CD14-positive monocyte (primary cell): ENCODE measurements around the gene OBSCN. TPM values are rescaled to one million over a fixed set of nuclear protein-coding genes. Genes with fewer than 3 reads are reported as not detected.

Experiments
- DNase-seq, 3 donors: peaks; one replicate each; pipeline ENCODE4 v3.0.0-alpha.2; 2011 to 2022
- H2AFZ ChIP-seq: 2 replicates; pipeline ENCODE4 v1.6.0; 2012; ENCODE audit warnings: mild to moderate bottlenecking, low read depth, low read length, inconsistent platforms; ENCODE audit not compliant: insufficient read depth, poor library complexity, severe bottlenecking
- H3K27ac ChIP-seq, 2 donors: 1 replicate in 1 of 2; 2 replicates in 1 of 2; pipeline ENCODE4 v1.5.1; 2012 to 2013; ENCODE audit warnings: low read length in 2 of 2, control low read depth in 1 of 2, inconsistent platforms in 1 of 2, low read depth in 1 of 2, mild to moderate bottlenecking in 1 of 2
- H3K27me3 ChIP-seq, 2 donors: one replicate each; pipeline versions ENCODE4 v1.6.0 to v1.6.1; 2011 to 2013; ENCODE audit warnings: low read length in 2 of 2; ENCODE audit not compliant: control insufficient read depth in 2 of 2, insufficient read depth in 2 of 2
- H3K36me3 ChIP-seq, 2 donors: replicated peaks in 1 of 2; 1 replicate in 1 of 2; 2 replicates in 1 of 2; pipeline versions ENCODE4 v1.5.1 to v1.6.1; 2012 to 2013; ENCODE audit warnings: low read length in 2 of 2, control low read depth in 1 of 2, inconsistent platforms in 1 of 2, mild to moderate bottlenecking in 1 of 2; ENCODE audit not compliant: insufficient read depth in 2 of 2, control insufficient read depth in 1 of 2
- H3K4me1 ChIP-seq, 2 donors: 1 replicate in 1 of 2; 2 replicates in 1 of 2; pipeline versions ENCODE4 v1.5.1 to v1.6.1; 2012 to 2013; ENCODE audit warnings: low read length in 2 of 2, control low read depth in 1 of 2, inconsistent platforms in 1 of 2, mild to moderate bottlenecking in 1 of 2, moderate library complexity in 1 of 2; ENCODE audit not compliant: insufficient read depth in 2 of 2, control insufficient read depth in 1 of 2
- H3K4me2 ChIP-seq: replicated peaks from 2 replicates; pipeline ENCODE3; 2012; ENCODE audit warnings: low read length, moderate library complexity, mild to moderate bottlenecking; ENCODE audit not compliant: poor library complexity, severe bottlenecking; ENCODE audit errors: extremely low read depth
- H3K4me3 ChIP-seq, 3 experiments: fragments of 200-600 bp in 1 of 3; sonication (generic) in 1 of 3; replicated peaks in 1 of 3; 1 replicate in 2 of 3; 2 replicates in 1 of 3; pipeline ENCODE4 v1.5.1; 2011 to 2013; ENCODE audit warnings: low read length in 3 of 3, mild to moderate bottlenecking in 3 of 3, control low read depth in 2 of 3, low read depth in 2 of 3, inconsistent platforms in 1 of 3, moderate library complexity in 1 of 3
- H3K79me2 ChIP-seq: 2 replicates; pipeline ENCODE4 v1.6.0; 2012; ENCODE audit warnings: mild to moderate bottlenecking, control low read depth, inconsistent platforms, low read length, moderate library complexity; ENCODE audit not compliant: insufficient read depth
- H3K9ac ChIP-seq: 2 replicates; pipeline ENCODE4 v1.6.0; 2017; ENCODE audit warnings: low read length, mild to moderate bottlenecking; ENCODE audit not compliant: insufficient read depth, poor library complexity, severe bottlenecking
- H3K9me3 ChIP-seq, 2 donors: replicated peaks in 1 of 2; 1 replicate in 1 of 2; 2 replicates in 1 of 2; pipeline versions ENCODE4 v1.5.1 to v1.6.1; 2012 to 2013; ENCODE audit warnings: low read length in 2 of 2, control low read depth in 1 of 2; ENCODE audit not compliant: control insufficient read depth in 1 of 2, insufficient read depth in 1 of 2
- H4K20me1 ChIP-seq: 2 replicates; pipeline ENCODE4 v1.6.0; 2012; ENCODE audit warnings: mild to moderate bottlenecking, low read length, control low read depth, moderate library complexity; ENCODE audit not compliant: insufficient read depth
- H3K27ac Mint-ChIP-seq, 7 donors: one replicate each; pipeline ENCODE4 v1.8.0; 2020; ENCODE audit warnings: mild to moderate bottlenecking in 7 of 7, mixed read lengths in 7 of 7, moderate library complexity in 6 of 7, inconsistent platforms in 2 of 7
- H3K27me3 Mint-ChIP-seq, 3 donors: one replicate each; pipeline ENCODE4 v1.8.0; 2021 to 2022; ENCODE audit warnings: low read depth in 3 of 3, mild to moderate bottlenecking in 3 of 3, mixed read lengths in 3 of 3, moderate library complexity in 3 of 3, inconsistent platforms in 1 of 3
- H3K36me3 Mint-ChIP-seq, 2 donors: one replicate each; pipeline ENCODE4 v1.8.0; 2020; ENCODE audit warnings: mixed read lengths in 2 of 2, inconsistent platforms in 1 of 2, mild to moderate bottlenecking in 1 of 2
- H3K4me1 Mint-ChIP-seq: one replicate; pipeline ENCODE4 v1.8.0; 2020; ENCODE audit warnings: mild to moderate bottlenecking, mixed read lengths
- H3K4me3 Mint-ChIP-seq, 2 donors: one replicate each; pipeline ENCODE4 v1.8.0; 2020; ENCODE audit warnings: mild to moderate bottlenecking in 2 of 2, mixed read lengths in 2 of 2, moderate library complexity in 1 of 2
- H3K9me3 Mint-ChIP-seq, 7 donors: one replicate each; pipeline ENCODE4 v1.8.0; 2020 to 2022; ENCODE audit warnings: mixed read lengths in 7 of 7, mild to moderate bottlenecking in 6 of 7, moderate library complexity in 6 of 7, inconsistent platforms in 2 of 7
- WGBS: methylation state at CpG from one replicate; pipeline ENCODE4 v1.1.5; 2013; ENCODE audit warnings: missing lambda C conversion rate; ENCODE audit not compliant: insufficient coverage; 5-methylcytosine and 5-hydroxymethylcytosine counted together
- intact Hi-C, 2 donors: fragments of 100-400 bp; cut with micrococcal nuclease; formaldehyde crosslinking; loops; one replicate each; pipeline versions ENCODE4 v1.15.0 to v1.15.1; 2023
- polyA plus RNA-seq, 3 donors: library from polyadenylated mRNA; depleted of rRNA in 1 of 3; unstranded in 2 of 3; stranded (reverse) in 1 of 3; fragments of 300-500 nt in 2 of 3; fragments of >200 nt in 1 of 3; fragmentation: Illumina TruSeq in 2 of 3; gene quantifications; 1 replicate in 2 of 3; 2 replicates in 1 of 3; pipeline ENCODE4 v1.2.3, GENCODE V29; 2012 to 2021
- TF ChIP-seq, protein P1 (sequence below): fragments of 200-600 bp; IDR thresholded peaks from one replicate; pipeline ENCODE4 v1.8.0; 2022; ENCODE audit warnings: antibody characterized with exemption, mild to moderate bottlenecking

The OBSCN gene
- polyA plus RNA-seq, 3 donors, result 0.57 to 1.5 (median 0.76) TPM

DNA sequence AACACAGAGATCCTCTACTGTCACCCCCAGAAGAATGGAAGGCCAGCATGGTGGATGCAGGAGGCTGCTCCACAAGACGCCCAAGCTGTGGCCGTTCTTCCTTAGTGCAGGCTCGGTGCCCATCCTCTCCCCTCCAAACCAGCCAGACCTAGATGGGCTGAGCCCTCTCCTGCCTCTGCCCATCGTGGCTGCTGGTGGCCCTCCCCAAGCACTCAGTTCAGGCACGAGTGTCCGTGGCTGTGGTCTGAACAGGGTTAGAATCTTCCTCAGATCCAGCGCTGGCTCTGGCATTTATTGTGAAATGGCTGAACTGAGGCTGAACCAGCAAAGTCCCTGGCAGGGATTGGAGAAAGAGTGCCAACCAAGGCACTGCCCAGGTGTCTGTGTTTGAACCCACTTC, 139.3 kb downstream of the OBSCN start:
- H2AFZ ChIP-seq, result no peak overlapping the region
- no peaks in the 10 kb centered on the region for H3K36me3 Mint-ChIP-seq
- peaks cover 0 to 2% (median 0%) of the 10 kb centered on the region in 7 donors for H3K9me3 Mint-ChIP-seq
- intact Hi-C loops, result no loop called here
- H3K4me3 ChIP-seq, result no peak overlapping the region
- no peaks in the 10 kb centered on the region for H4K20me1 ChIP-seq
- no peak overlapping the region for H3K4me2 ChIP-seq
- H3K4me1 ChIP-seq, result no peaks in the 10 kb centered on the region
- 93% methylated on average over 7 of the region's 7 CpGs for WGBS
- no peaks in the 10 kb centered on the region for H3K27me3 ChIP-seq
- no peaks in the 10 kb centered on the region for H3K36me3 ChIP-seq
- peaks cover 0 to 7% of the 10 kb centered on the region in 2 donors for H3K9me3 ChIP-seq
- H3K27ac Mint-ChIP-seq, result no peak overlapping the region
- no peak overlapping the region for H3K27ac ChIP-seq
- no peaks in the 10 kb centered on the region for H3K79me2 ChIP-seq
- H3K9ac ChIP-seq, result no peak overlapping the region
- no peaks in the 10 kb centered on the region for H3K4me1 Mint-ChIP-seq
- no peak for DNase-seq
- no peak overlapping the region for H3K4me3 Mint-ChIP-seq
- TF ChIP-seq, protein P1, sequence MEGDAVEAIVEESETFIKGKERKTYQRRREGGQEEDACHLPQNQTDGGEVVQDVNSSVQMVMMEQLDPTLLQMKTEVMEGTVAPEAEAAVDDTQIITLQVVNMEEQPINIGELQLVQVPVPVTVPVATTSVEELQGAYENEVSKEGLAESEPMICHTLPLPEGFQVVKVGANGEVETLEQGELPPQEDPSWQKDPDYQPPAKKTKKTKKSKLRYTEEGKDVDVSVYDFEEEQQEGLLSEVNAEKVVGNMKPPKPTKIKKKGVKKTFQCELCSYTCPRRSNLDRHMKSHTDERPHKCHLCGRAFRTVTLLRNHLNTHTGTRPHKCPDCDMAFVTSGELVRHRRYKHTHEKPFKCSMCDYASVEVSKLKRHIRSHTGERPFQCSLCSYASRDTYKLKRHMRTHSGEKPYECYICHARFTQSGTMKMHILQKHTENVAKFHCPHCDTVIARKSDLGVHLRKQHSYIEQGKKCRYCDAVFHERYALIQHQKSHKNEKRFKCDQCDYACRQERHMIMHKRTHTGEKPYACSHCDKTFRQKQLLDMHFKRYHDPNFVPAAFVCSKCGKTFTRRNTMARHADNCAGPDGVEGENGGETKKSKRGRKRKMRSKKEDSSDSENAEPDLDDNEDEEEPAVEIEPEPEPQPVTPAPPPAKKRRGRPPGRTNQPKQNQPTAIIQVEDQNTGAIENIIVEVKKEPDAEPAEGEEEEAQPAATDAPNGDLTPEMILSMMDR, result no peak
- peaks cover 0 to 2% (median 0%) of the 10 kb centered on the region in 3 donors for H3K27me3 Mint-ChIP-seq

DNA sequence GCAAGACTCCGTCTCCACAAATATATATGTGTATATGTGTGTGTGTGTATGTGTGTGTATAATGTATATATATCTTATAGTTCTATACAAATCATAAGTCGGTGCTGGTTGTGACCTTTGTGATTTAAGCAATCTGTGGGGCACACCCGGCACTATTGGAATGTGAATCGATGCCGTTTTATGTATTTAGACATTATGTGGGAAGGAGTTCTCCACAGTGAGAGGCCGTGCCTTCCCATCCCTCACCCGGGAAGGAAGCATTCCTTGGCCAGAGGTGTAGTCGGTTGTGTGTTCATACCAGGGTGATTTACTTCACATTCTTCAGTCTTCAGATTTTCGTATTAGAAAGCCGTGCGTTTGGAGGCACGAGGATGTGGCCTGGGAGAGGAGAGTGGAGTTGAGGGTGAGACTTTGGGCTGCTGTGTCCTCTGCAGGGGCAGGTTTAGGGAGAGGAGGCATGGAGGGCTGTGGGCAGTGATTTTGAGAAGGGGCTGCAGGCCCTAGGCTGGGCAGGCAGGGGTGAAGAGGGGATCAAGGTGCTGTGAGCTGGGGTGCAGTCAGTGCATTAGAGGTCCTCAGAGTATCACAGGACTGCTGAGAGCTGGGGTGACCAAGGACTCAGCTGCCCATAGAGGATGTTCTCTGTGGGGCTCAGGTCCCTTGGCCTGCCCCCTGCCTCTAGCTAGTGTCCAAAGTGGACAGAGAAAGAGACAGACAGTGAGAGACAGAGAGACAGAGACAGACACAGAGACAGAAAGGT, 141.0 kb downstream of the OBSCN start:
- TF ChIP-seq, protein P1, result no peak
- H3K27ac Mint-ChIP-seq, result no peak overlapping the region
- H3K9me3 Mint-ChIP-seq, result peaks cover 0 to 2% (median 0%) of the 10 kb centered on the region in 7 donors

More for the DNA sequence above, 141.0 kb downstream of the OBSCN start:
- Histone ChIP-seq H3K4me3 (no peak overlapping the region), H3K27me3 (no peaks in the 10 kb centered on the region), H2AFZ (no peak overlapping the region), H3K4me2 (no peak overlapping the region), H3K36me3 (no peaks in the 10 kb centered on the region), H4K20me1 (no peaks in the 10 kb centered on the region), H3K9ac (no peak overlapping the region), H3K4me1 (no peaks in the 10 kb centered on the region), H3K27ac (no peak overlapping the region), H3K9me3 (peaks cover 0 to 7% of the 10 kb centered on the region in 2 donors), H3K79me2 (no peaks in the 10 kb centered on the region)
- Mint-ChIP-seq H3K4me3 (no peak overlapping the region), H3K27me3 (peaks cover 0 to 2% (median 0%) of the 10 kb centered on the region in 3 donors), H3K4me1 (no peaks in the 10 kb centered on the region), H3K36me3 (no peaks in the 10 kb centered on the region)
- intact Hi-C loops, result no loop called here
- WGBS, result 88% methylated on average over 8 of the region's 12 CpGs
- DNase-seq, result no peak
